Upper lobe of right lung (tissue), 1 donor: ENCODE results near the gene PGAP3. TPM values are rescaled to one million over a fixed set of nuclear protein-coding genes. Genes with fewer than 3 reads are reported as not detected.

Source experiments
- ATAC-seq: fragments of 200-7000 bp; cut with Tn5 transposase; one replicate; pipeline ENCODE4 v1.9.1; 2020; ENCODE audit warnings: mild to moderate bottlenecking, moderate library complexity
- DNase-seq: peaks from one replicate; pipeline ENCODE4 v3.0.0-alpha.2; 2020
- H3K27ac ChIP-seq: fragments of 200-600 bp; one replicate; pipeline ENCODE4 v1.8.0; 2022
- H3K27me3 ChIP-seq: fragments of 200-600 bp; one replicate; pipeline ENCODE4 v1.8.0; 2022; ENCODE audit warnings: mild to moderate bottlenecking
- H3K36me3 ChIP-seq: fragments of 200-600 bp; one replicate; pipeline ENCODE4 v1.8.0; 2022
- H3K4me1 ChIP-seq: fragments of 200-600 bp; one replicate; pipeline ENCODE4 v1.8.0; 2022
- H3K4me3 ChIP-seq: fragments of 200-600 bp; one replicate; pipeline ENCODE4 v1.8.0; 2022; ENCODE audit warnings: mild to moderate bottlenecking
- H3K9me3 ChIP-seq: fragments of 200-600 bp; one replicate; pipeline ENCODE4 v1.8.0; 2022
- intact Hi-C: fragments of 100-400 bp; cut with DNase I; formaldehyde crosslinking; loops from one replicate; pipeline ENCODE4 v1.11.0; 2022
- total RNA-seq: library from RNA; stranded (reverse); fragmentation: NEBNext Ultra II Directional; extraction: Animal tissue kit (Norgen Biotek cat#: 25700); gene quantifications from one replicate; pipeline ENCODE4 v1.2.1, GENCODE V29; 2021
- TF ChIP-seq, protein P1 (sequence below): fragments of 200-600 bp; IDR thresholded peaks from one replicate; pipeline ENCODE4 v1.8.0; 2022; ENCODE audit warnings: antibody characterized with exemption
- donor health status: DM: no; HTN: yes; CAD: no; lungs with severe emphysema.

Gene PGAP3
- total RNA-seq, 1 donor from 2014 or later = 24.5 TPM

DNA sequence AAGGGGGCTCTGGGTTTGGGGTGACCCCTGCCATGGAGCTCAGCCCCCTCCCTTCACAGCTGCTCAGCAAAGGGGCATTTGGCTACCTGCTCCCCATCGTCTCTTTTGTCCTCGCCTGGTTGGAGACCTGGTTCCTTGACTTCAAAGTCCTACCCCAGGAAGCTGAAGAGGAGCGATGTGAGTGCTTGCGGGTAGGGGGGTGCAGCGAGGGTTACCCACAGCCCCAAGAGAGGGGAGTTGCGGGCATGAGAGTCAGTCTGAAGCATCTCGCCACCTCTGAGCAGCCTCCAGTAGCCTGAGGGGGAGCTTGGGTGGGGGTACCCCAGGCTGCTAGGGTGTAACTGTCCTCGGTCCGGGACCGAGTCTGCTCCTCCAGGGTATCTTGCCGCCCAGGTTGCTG is 29.5 kb downstream of the PGAP3 start:
- H3K9me3 ChIP-seq = no peaks in the 10 kb centered on the region
- ATAC-seq (no peak), DNase-seq (no peak)
- no peaks in the 10 kb centered on the region for H3K27me3 ChIP-seq
- H3K36me3 ChIP-seq = peaks cover 54% of the 10 kb centered on the region
- intact Hi-C loops = no loop called here
- TF ChIP-seq, protein P1, sequence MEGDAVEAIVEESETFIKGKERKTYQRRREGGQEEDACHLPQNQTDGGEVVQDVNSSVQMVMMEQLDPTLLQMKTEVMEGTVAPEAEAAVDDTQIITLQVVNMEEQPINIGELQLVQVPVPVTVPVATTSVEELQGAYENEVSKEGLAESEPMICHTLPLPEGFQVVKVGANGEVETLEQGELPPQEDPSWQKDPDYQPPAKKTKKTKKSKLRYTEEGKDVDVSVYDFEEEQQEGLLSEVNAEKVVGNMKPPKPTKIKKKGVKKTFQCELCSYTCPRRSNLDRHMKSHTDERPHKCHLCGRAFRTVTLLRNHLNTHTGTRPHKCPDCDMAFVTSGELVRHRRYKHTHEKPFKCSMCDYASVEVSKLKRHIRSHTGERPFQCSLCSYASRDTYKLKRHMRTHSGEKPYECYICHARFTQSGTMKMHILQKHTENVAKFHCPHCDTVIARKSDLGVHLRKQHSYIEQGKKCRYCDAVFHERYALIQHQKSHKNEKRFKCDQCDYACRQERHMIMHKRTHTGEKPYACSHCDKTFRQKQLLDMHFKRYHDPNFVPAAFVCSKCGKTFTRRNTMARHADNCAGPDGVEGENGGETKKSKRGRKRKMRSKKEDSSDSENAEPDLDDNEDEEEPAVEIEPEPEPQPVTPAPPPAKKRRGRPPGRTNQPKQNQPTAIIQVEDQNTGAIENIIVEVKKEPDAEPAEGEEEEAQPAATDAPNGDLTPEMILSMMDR = no peak
- peaks cover 31% of the 10 kb centered on the region for H3K4me1 ChIP-seq
- H3K27ac ChIP-seq = peak overlapping the region; percentile 80
- no peak overlapping the region for H3K4me3 ChIP-seq

DNA sequence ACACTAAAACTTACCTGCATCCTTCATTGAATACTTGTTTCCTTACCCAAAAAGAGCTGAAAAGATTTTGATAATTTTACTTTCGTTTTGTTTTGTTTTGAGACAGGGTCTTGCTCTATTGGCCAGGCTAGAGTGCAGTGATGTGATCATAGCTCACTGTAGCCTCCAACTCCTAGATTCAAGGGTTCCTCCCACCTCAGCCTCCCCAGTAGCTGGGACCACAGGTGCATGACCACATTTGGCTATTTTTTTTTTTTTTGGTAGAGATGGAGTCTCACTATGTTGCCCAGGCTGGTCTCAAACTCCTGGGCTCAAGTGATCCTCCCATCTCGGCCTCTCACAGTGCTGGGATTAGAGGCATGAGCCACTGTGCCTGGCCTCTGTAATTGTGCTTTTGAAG is 32.8 kb downstream of the PGAP3 start:
- Histone ChIP-seq H3K9me3 (no peaks in the 10 kb centered on the region), H3K4me1 (peaks cover 12% of the 10 kb centered on the region), H3K27me3 (no peaks in the 10 kb centered on the region), H3K4me3 (no peak overlapping the region), H3K27ac (no peak overlapping the region), H3K36me3 (peaks cover 32% of the 10 kb centered on the region)
- TF ChIP-seq, protein P1 = no peak
- intact Hi-C loops = no loop called here
- ATAC-seq = no peak
- DNase-seq = no peak

DNA sequence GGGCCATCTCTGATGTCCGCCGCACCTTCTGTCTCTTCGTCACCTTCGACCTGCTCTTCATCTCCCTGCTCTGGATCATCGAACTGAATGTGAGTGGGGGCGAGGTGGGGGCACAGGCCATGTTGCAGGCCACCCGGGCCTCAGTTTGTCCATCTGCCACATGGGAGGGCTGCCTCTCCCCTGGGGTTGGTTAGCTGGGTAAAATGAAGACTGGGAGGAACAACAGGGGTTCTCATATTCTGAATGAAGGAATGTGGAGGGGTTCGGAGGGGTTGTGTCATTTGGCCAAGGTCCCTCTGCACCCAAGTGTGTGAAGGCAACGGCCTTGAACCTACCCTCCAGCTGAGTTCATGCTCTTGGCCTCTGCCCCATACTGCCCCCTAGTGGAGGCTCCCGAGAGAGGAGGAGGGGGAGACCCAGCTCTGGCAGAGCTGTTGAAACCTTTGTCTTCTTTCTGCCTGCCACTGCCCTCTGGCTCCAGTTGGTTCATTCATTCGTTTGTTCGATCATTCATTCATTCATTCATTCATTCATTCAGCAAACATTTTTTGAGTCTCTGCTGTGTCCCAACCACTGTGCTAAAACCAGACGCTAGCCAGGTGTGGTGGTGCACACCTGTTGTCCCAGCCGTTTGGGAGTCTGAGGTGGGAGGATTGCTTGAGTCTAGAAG is 34.1 kb downstream of the PGAP3 start:
- TF ChIP-seq, protein P1 = peak; percentile 83
- Histone ChIP-seq H3K27me3 (no peaks in the 10 kb centered on the region), H3K4me3 (no peak overlapping the region), H3K36me3 (peaks cover 19% of the 10 kb centered on the region), H3K4me1 (no peaks in the 10 kb centered on the region), H3K27ac (no peak overlapping the region), H3K9me3 (no peaks in the 10 kb centered on the region)
- ATAC-seq = peak; percentile 82
- intact Hi-C loops = no loop called here
- peak; percentile 84 for DNase-seq

DNA sequence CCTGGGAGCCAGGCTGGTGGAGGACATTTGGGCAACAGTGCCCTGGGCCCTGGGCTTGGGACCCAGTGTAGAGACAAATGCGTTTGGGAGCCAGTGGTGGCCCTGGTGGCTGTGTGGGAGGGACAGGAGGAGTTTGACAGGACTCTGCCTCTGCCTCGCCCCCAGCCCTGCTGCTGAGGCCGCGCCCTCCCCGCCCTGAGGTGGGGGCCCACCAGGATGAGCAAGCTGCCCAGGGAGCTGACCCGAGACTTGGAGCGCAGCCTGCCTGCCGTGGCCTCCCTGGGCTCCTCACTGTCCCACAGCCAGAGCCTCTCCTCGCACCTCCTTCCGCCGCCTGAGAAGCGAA is 34.6 kb downstream of the PGAP3 start:
- Histone ChIP-seq H3K27me3 (no peaks in the 10 kb centered on the region), H3K27ac (no peak overlapping the region), H3K9me3 (no peaks in the 10 kb centered on the region), H3K4me3 (no peak overlapping the region), H3K36me3 (peaks cover 17% of the 10 kb centered on the region), H3K4me1 (no peaks in the 10 kb centered on the region)
- ATAC-seq (no peak), DNase-seq (no peak)
- TF ChIP-seq, protein P1 = no peak
- intact Hi-C loops = no loop called here

DNA sequence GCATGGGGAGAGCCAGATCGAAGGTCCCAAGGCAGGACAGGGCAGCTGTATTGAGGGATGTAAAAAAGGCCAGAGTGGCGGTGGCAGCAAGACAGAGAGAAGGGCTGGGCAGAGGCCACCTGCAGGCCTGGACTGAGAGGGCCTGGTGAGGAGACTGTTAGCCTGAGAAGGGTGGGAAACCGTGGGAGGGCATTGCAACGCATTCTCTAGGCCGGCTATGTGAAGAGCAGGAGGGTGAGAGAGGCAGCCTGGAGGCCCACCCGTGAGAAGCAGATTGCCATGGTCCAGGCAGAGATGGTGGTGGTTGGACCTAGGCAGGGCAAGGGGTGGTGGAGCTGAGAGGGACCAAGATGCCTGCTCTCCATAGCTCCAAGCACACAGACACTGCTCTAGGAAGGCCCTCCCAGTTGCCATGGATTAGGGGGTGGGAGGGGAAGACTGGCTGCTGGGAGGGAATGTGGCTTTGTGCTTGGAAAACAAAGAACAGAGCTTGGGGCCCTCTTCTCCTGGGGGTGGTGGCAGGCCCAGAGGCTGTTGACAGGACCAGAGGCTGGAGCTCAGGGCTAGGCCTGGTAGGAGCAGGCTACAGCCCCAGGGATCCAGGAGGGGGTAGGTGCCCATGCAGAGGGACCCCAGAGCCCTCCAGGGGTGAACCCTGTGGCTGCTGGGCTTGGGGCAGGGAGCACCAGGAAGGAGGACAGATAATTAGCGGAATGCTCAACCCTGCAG is 35.1 kb downstream of the PGAP3 start:
- Histone ChIP-seq H3K9me3 (no peaks in the 10 kb centered on the region), H3K27me3 (no peaks in the 10 kb centered on the region), H3K4me3 (no peak overlapping the region), H3K4me1 (no peaks in the 10 kb centered on the region), H3K27ac (peak overlapping the region; percentile 47), H3K36me3 (peaks cover 17% of the 10 kb centered on the region)
- ATAC-seq (no peak), DNase-seq (no peak)
- TF ChIP-seq, protein P1 = no peak
- intact Hi-C loops = no loop called here
